ENCODE data around the gene DENND1B.

The DENND1B gene

GRCh38 chr1:197561041-197561440, 214.2 kb downstream of the DENND1B start:
- no peak for TF ChIP-seq CTCF (IDR thresholded peaks at IDR 0.05; ENCODE audit: insufficient read depth, low read depth, low read length, missing control alignments)
- H3K4me3 ChIP-seq (ENCODE audit: low read length): no peak overlapping the region

GRCh38 chr1:197559655-197560054, 215.6 kb downstream of the DENND1B start:
- no peak for DNase-seq (ENCODE audit: low read depth)
- H3K4me3 ChIP-seq (ENCODE audit: low read length): no peak overlapping the region
- TF ChIP-seq CTCF (IDR thresholded peaks at IDR 0.05; ENCODE audit: insufficient read depth, low read depth, low read length, missing control alignments): no peak

More at GRCh38 chr1:197561041-197561440, 214.2 kb downstream of the DENND1B start:
- no peak for DNase-seq (ENCODE audit: low read depth)

- H3K4me3 ChIP-seq (ENCODE audit: low read length): no peak overlapping the region
- no peak for TF ChIP-seq CTCF (IDR thresholded peaks at IDR 0.05; ENCODE audit: insufficient read depth, low read depth, low read length, missing control alignments)
- DNase-seq (ENCODE audit: low read depth): no peak
Measured at GRCh38 chr1:197559244-197559643, 216.0 kb downstream of the DENND1B start.

- DNase-seq (ENCODE audit: low read depth): peak; percentile 72
- TF ChIP-seq CTCF (IDR thresholded peaks at IDR 0.05; ENCODE audit: insufficient read depth, low read depth, low read length, missing control alignments): no peak
- H3K4me3 ChIP-seq (ENCODE audit: low read length): no peak overlapping the region
Measured at GRCh38 chr1:197557302-197557701, 218.0 kb downstream of the DENND1B start.

GRCh38 chr1:197553281-197553680, 222.0 kb downstream of the DENND1B start:
- H3K4me3 ChIP-seq (ENCODE audit: low read length): no peak overlapping the region
- no peak for TF ChIP-seq CTCF (IDR thresholded peaks at IDR 0.05; ENCODE audit: insufficient read depth, low read depth, low read length, missing control alignments)
- DNase-seq (ENCODE audit: low read depth): peak; percentile 21

GRCh38 chr1:197546989-197547388, 228.3 kb downstream of the DENND1B start:
- DNase-seq (ENCODE audit: low read depth): no peak
- TF ChIP-seq CTCF (IDR thresholded peaks at IDR 0.05; ENCODE audit: insufficient read depth, low read depth, low read length, missing control alignments): no peak
- no peak overlapping the region for H3K4me3 ChIP-seq (ENCODE audit: low read length)

- TF ChIP-seq CTCF (IDR thresholded peaks at IDR 0.05; ENCODE audit: insufficient read depth, low read depth, low read length, missing control alignments): no peak
- DNase-seq (ENCODE audit: low read depth): no peak
- H3K4me3 ChIP-seq (ENCODE audit: low read length): no peak overlapping the region
Measured at GRCh38 chr1:197544553-197544952, 230.7 kb downstream of the DENND1B start.
